ENCODE measurements around the gene SLC9A3.
"Not testable (repeated sequence)": the region's sequence is repeated elsewhere in the genome, so short reads cannot be mapped to it uniquely, and the experiment has no call there.

SLC9A3 gene

DNA sequence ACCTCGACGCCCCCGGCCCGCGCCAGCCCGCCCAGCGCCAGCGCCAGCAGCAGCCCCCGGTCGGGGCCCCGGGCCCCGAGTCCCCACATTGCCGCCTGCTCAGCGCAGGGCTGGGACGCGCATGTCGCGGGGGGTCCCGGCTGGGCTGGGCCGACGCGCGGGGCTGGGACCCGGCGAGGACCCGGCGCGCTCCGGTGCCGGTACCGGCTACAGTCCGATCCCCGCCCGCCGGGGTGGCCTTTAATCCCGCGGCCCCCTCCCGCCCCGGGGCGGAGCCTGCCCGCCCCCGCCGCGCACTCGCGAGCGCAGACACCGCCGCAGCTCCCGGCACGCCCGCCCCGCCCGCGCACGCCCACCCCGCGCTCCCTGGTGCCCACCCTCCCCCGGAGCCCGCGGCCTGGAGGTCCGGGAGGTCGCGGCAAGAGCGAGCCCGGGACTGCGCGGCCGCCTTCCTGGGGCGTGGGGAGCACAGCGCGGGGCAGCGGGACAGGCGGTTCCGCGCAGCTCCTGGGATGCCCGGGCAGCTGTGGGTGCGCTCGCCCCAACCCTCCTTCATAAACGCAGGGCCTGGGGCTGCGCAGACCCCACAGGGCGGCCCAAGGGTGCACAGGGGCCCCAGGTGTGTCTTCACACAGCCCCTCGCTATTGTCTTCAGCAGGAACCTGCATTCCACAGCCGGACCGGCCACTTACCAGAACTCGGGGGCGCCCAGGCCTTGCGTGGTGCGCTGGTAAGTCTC is at the start of gene SLC9A3:
Gene SLC9A3 (minus strand): TSS at position 216 of the 739 bp plus-strand sequence.
- no peak for DNase-seq (ENCODE audit: low spot score)

DNA sequence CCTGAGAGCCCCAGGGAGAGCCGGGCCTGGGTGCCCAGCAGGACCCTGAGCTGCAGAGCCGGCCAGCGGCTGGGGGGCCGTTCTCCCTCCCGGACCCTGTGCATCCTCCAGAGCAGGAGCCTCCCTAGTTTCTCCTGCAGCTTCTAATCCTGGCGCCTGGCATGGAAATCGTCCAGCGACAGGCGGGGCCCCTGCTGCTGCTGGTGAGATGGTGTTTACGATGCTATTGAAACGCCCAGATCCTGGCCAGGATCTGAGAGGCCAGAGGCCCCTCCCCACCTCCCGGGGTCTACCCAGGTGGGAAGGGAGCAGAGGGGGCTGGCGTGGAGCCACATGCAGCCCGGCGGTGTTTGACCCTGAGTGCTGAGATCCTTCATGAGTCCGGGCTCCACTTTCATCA is 49.7 kb upstream of the SLC9A3 start:
- DNase-seq (ENCODE audit: low spot score) = no peak

DNA sequence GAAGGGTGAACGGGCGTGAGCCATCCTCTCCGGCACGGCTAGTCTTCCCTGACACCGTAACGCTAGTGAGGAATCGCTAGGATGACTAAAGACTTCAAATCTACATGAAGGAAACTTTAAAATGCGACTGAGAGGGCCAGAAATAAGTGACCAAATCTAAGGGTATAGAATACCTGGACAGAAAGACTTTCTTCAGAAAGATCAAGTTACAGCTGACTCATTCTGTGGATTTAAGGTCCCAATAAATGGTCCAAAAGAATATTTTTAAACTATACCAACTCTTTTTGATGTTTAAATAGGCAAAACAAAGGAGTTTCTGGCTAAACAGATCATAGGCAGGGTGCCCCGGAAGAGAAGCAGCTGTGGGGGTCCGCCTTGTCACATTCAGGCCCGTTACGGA is 49.0 kb upstream of the SLC9A3 start:
- DNase-seq (ENCODE audit: low spot score) = no peak

DNA sequence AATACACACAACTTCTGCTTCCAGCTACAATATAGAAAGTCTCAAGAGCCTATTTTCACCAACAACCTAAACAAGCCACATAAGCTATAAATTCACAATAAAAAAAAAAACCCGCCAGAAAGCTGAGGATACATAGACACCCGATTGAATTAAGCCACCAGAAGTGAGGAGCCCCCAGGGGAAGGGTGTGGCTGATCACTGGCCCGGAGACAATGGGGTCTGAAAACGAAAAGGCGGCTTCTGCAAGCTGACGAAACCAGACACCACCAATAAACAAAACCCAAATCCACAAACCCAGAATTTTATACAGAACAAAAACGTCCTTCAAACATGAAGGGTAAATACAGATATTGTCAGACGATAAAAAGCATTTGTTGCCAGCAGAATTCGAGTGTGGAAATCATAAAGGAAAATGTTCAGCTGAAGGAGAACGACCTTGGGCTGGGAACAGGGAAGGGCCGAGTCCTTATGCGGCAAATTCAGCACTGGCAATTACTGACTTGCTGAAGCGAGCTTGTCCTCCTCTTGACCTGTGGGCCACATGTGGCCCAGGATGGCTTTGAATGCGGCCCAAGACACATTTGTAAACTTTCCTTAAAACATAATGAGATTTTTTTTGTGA is 48.3 kb upstream of the SLC9A3 start:
- no peak for DNase-seq (ENCODE audit: low spot score)

DNA sequence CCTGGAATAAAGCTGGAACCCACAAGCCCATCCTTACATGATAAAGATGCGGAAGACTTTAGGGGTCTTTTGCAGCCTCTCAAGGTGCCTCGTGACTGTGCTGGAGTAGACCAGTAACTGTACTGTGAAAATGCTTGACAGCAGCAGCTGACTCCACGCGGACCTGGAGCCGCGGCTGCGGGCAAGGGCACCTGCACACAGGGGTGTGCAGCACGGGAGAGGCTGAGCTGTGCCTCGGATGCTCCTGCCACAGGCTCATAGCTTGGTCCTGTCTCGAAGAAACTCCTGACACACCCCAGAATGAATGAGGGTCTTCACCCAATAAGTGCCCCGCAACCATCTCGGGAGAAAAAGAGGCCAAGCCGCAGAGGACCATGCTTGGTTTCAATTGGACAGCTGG is 47.5 kb upstream of the SLC9A3 start:
- no peak for DNase-seq (ENCODE audit: low spot score)

DNA sequence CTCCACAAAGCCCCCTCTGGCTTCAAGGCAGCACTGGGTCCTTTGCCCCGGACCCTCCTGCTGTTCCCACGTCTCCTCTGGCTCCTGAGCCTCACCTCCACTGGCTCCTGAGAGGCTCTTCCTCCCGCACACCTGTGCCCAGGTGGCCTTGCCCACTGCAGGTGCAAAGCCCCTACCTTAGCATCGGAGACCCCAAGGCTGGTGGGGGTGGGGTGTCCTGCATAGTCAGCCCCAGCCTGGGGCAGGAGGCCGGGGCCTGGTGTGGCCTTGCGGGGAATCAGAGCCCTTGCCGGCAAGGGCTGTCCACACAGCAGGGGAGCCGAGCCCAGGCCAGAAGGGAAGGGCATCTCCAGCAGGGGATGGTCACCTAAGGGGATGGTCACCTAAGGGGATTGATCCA is 46.6 kb upstream of the SLC9A3 start:
- DNase-seq (ENCODE audit: low spot score) = no peak

DNA sequence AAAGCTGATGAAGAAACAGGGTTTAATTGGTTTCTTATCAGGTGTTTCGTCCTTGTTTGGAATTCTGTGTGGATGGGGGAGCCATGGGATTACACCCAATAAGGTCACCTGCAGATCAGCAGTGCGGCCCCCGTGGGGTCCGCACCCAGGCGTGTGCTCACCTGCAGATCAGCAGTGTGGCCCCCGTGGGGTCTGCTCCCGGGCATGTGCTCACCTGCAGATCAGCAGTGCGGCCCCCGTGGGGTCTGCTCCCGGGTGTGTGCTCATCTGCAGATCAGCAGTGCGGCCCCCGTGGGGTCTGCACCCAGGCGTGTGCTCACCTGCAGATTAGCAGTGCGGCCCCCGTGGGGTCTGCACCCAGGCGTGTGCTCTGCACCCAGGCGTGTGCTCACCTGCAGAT is 46.2 kb upstream of the SLC9A3 start:
- no peak for DNase-seq (ENCODE audit: low spot score)

DNA sequence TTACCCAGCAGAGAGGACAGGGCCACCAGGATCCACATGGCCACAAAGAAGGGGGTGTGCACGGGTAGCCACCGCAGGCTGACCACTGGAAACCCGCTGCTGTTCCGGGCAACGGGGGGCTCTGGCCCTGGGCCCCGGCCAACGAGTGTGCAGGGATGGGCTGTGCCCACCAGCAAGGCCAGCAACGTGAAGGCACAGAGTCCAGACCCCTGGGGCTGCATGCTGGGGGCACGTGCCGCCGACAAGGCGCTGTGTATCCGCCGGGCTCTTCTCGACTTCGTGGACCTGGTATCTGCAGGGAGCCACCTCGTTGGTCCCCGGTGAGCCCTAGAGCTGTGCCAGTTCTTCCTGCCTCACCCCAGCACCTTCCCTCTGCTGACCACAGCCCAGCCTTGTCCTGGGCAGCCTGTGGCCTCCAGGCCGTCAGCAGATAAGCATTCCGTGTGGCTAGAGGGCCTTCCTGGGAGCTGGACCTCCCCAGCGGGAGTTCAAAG is 45.7 kb upstream of the SLC9A3 start:
- DNase-seq (ENCODE audit: low spot score) = no peak

DNA sequence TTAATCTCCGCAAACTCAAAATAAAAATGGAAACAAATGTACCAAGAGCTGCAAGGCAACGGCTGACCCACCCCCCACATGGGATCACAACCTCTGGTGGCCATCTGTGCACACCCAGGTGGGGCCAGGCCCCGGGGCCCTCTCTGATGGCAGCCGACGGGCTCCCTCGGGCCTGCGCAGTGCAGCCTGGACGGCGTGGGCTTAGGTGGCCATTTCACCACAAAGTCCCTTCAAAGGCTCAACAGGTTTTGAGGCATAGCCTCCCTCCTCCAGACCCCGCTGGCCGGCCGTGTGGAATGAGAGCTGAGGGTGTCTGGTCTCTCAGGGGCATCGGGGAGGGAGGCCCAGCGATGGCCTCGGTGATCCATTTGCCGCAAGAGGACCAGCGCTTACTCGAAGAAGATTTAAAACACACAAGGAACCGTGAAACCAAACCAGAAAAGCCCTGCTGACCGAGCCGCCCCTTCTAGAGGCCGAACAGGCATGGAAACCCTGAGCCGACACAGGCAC is 45.2 kb upstream of the SLC9A3 start:
- no peak for DNase-seq (ENCODE audit: low spot score)

DNA sequence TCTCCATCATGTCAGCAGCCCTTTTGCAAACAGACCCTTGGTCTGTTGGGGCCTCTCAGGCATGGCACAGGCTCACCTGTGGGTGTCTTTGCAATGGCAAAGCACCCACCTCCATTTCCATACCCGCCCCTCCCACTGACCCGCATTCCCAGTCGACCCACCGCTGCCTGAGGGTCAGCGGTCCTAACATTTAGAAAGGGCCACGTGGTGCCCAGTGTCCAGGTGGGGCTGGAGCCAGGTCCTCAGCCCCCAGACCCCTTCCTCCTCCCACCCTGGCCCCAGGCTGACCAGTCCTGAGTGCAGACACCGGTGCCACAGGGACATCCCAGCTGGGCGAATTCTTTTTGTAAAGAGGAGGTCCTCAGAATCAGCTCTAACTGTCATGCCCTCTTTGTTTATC is 44.6 kb upstream of the SLC9A3 start:
- DNase-seq (ENCODE audit: low spot score) = no peak

DNA sequence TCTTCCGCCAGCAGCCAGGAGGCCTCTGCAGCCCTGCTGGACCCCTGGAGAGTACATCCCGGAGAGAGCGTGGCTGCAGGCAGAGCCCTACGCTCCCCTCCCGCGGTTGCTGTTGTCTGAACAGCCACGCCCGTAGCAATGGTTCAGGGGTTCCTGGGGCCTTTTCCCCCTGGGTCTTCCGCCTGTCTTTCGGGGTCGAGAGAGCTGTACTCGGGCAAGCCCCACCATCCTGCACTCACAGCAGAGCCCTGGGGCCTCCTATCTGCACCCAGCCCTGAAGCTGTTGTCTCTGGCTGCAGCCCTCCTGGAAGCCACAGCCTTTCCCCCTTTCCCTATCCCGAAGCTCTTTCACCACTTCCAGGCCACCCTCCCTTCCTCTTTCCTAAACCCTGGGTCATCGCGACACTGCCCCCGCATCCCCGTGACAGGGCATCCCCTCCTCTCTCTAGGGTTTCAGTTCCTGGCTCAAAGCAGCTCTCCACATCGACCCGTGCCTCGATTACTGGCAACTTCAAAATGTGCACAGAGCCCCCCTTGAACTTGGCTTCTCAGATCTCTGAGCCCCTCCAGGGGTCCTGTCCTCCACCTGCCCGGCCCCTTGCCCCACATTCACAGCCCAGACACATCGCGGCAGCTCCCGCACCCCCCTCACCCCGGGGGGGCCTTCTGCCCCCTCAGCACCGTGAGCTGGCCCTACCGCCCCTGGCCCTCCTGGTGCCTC is 44.0 kb upstream of the SLC9A3 start:
- no peak for DNase-seq (ENCODE audit: low spot score)

DNA sequence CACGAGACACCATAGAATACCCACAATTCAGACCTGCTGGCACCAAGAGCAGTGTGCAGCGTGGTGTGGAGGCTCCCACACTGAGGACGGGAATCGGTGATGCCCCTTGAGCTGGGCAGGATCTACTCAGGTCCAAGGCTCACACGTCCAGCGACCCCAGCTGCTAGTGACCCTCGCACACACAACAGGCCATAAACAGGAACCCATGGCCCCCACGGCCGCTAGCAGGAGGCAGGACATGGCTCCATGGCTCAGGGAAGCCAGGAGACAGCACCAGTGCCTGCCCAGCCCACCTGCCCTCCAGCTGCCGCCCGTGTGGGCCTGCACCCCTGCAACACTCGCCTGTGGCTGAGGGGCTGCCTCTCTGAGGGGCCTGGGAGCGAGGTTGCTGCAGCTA is 43.4 kb upstream of the SLC9A3 start:
- DNase-seq (ENCODE audit: low spot score) = no peak

DNA sequence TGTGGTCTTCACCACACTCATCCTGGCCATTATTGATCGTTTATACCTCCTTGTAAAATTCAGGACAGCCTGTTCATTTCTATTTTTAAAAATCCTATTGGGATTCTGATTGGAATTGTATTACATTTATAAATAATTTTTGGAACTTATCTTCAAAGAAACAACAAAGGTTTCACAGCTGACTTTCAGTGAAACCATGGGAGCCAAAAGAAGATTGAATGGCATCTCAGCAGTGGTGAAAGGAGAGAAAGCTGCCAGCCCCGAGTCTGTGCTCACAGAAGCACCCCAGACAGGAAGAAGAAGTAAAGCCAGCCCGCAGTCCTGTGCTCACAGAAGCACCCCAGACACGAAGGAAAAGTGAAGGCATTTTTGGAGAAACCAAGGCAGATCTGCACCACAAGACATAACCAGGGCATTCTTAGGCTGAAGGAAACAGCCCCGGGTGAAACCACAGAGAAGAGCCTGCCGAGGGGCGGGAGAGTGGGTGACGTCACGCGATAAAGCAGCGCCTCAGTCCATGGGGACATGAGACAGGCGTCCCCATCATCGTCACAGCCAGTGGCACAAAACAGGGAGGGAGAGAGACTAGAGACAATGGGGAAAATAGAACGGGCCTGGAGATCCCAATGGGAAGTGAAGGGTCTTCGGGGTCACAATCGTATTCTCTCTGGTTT is 42.5 kb upstream of the SLC9A3 start:
- no peak for DNase-seq (ENCODE audit: low spot score)

DNA sequence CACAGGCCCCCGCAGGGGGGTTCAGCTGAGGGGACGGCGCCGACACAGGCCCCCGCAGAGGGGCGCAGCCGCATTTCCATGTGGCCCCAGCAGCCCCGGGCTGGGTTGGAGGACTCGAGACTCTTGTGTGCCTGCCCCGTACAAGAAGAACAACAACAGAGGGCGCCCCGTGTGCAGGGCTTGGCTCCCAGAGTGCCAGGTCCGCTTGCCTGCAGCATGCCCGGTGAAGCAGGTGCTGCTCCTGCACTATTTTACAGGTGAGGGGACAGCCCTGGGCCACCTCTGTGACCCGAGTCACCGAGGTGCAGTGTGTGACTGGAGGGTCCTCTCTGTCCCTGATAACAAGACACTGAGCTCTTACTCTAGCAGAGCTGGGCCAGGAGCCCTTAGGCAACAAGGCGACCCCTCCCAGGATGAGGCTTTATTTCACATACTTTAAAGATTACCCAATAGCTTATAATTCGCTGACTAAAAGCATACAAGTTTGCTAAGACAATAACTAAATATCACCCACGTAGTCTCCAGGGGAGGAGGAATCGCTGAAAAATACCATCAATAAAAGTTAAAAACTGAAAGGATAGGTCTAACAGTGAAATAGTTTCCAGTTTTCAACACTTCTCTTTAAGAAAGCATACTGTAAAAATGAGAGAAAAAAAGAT is 41.7 kb upstream of the SLC9A3 start:
- peak; percentile 58 for DNase-seq (ENCODE audit: low spot score)

DNA sequence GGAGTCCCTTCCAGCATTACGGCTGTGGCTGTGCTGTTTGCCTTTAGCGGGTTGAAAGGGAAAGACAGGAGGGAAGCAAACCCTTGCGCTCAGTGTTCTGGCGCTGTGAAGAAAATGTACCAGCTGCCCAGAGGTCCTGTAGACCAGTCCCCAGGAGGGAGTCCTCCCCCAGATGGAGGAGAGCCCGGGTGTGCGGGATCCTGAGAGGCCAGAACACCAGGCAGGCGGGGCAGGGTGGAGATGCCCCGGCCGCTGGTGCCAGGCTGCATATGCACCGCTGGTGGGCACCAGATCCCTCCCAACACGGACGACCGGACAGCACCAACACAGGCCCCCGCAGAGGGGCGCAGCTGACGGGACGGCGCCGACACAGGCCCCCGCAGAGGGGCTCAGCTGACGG is 37.2 kb upstream of the SLC9A3 start:
- DNase-seq (ENCODE audit: low spot score) = no peak

DNA sequence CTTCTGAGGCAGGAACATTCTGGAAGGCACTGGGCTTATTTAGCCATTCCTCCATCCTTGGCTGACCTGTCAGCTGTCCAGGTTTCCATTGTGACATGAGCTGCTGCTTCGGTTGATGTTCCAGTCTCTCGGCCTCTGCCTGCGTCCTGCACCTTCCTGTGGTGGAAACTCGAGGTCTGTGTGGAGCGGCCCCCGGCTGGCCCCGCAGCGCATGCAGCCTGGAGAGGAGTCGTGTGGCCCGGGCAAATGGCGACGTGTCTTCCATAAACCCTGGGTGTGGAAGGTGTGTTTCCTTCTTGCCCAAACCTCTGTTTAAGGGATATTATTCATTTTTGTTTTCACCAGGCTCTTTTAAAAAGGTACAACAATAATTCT is 36.5 kb upstream of the SLC9A3 start:
- DNase-seq (ENCODE audit: low spot score) = no peak

DNA sequence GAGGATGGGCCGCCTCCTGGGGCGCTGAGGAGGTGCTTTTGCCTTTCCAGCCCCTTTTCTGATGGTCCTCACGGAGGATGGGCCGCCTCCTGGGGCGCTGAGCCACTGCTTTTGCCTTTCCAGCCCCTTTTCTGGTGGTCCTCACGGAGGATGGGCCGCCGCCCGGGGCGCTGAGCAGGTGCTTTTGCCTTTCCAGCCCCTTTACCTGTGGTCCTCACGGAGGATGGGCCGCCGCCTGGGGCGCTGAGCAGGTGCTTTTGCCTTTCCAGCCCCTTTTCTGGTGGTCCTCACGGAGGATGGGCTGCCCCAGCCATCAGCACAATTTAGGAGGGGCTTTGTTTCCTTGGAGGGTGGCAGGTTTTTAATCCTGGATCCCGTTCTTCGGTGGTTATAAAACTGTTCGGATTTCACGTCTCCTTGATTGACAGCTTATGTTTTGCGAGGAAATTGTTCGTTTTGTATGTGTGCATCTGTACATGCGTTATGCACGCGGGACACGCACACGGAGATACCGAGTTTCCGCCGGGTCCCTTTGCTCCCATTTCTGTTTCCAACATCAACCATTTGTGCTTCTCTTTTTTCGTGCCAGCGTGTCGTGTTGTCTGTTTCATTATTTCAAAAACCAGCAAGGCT is 34.7 kb upstream of the SLC9A3 start:
- DNase-seq (ENCODE audit: low spot score) = no peak

DNA sequence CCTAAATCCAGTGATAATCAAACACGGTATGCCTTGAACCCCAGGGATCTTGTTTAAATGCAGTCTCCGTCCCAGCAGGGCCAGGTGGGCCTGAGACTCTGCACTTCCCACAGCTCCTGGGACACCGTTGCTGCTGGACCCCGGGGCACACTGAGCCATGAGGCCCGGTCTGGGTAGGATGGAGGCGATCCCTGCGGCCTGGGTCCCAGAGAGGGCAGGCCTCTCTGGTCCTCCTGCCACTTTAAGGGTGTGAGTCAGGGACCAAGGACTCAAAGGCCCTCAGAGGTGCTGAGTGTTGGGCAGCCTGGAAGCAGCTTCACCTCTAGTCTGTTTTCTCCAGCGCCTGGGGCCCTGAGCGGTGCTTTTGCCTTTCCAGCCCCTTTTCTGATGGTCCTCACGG is 34.1 kb upstream of the SLC9A3 start:
- no peak for DNase-seq (ENCODE audit: low spot score)

DNA sequence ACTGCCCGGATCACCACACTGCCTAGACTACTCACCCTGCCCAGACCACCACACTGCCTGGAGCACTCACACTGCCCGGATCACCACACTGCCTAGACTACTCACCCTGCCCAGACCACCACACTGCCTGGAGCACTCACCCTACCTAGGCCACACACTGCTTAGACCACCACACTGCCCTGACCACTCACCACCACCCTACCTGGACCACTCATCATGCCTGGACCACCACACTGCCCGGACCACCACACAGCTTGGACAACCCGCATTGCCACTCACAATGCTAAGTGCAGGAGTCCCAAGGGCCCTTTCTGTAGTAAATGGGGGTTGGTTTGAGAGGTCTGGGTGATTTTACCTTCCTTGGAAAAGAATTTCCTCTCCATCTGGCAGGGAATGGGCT is 33.7 kb upstream of the SLC9A3 start:
- not testable (repeated sequence) for DNase-seq (ENCODE audit: low spot score)

DNA sequence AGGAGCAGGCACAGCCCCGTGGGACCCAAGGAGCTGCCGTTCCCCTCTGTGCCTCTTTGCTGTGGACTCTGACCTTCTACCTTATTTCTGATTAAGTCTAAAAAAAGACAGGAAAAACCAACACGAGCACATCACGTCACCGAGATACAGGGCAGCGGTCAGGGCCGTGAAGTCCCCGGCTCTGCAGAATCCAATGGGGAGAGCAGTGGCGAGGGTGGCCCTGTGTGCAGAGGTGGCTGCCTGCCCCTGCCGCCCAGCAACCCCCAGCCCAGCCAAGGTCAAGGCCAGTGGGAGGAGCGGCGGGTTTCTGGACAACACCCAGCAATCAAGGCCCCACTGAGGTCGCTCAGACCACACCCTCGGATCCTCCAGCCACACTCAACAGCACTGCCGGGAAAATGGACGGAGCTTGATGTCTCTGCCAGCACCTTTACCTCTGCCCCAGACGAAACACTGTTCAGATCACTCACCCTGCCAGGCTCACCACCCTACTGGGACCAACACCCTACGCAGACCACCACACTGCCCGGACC is 32.7 kb upstream of the SLC9A3 start:
- no peak for DNase-seq (ENCODE audit: low spot score)

DNA sequence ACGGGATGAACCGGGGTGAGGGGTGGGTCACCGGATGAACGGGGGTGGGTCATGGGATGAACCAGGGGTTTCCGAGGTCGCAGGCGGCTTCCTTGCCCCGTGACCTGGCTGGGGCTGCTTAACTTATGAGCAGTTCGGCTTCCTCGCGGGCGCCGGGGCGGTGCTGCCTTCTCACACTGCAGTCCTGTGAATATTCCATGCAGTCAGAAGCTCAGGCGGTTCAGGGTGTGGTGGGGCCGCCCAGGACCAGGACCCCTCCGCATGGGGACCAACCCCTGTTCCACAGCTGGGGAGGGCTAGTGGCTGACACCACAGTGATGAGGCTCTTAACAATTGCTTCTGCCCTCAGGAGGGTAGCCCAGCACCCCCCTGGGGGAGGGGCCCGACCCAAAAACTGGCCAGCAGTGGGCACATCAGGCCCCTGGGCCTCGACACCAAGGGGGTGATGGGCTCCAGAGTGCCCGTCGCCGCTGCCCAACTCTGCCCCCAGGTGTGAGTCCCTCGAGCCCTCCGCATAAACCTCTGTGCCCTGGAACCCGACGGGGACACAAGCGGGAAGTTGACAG is 30.9 kb upstream of the SLC9A3 start:
- no peak for DNase-seq (ENCODE audit: low spot score)

Data from LoVo (cell line).